BLaER1 (cell line): ENCODE results near the gene CIAO2A.

ENCODE experiments used
- H3K27ac ChIP-seq: shearing (Covaris generic); formaldehyde crosslinking; 2 replicates; pipeline ENCODE4 v1.8.1; 2022
- H3K27me3 ChIP-seq: shearing (Covaris generic); formaldehyde crosslinking; 2 replicates; pipeline ENCODE4 v1.8.1; 2022
- H3K36me3 ChIP-seq: shearing (Covaris generic); formaldehyde crosslinking; 2 replicates; pipeline ENCODE4 v1.8.1; 2022
- H3K4me1 ChIP-seq: shearing (Covaris generic); formaldehyde crosslinking; 2 replicates; pipeline ENCODE4 v1.8.1; 2022
- H3K4me2 ChIP-seq: shearing (Covaris generic); formaldehyde crosslinking; 2 replicates; pipeline ENCODE4 v1.8.1; 2022
- H3K4me3 ChIP-seq: shearing (Covaris generic); formaldehyde crosslinking; 2 replicates; pipeline ENCODE4 v1.8.1; 2022
- H3K9ac ChIP-seq: shearing (Covaris generic); formaldehyde crosslinking; 2 replicates; pipeline ENCODE4 v1.8.1; 2022
- H3K9me3 ChIP-seq: shearing (Covaris generic); formaldehyde crosslinking; 2 replicates; pipeline ENCODE4 v1.8.1; 2022
- H4K20me1 ChIP-seq: shearing (Covaris generic); formaldehyde crosslinking; 2 replicates; pipeline ENCODE4 v1.8.1; 2022
- Cebpa-rat ChIP-seq: shearing (Covaris generic); IDR thresholded peaks from 2 replicates; pipeline ENCODE4 v1.8.1; 2022

Gene CIAO2A

GRCh38 chr15:64045774-64046420 is 47.7 kb downstream of the CIAO2A start:
- no peak for TF ChIP-seq Cebpa-rat
- Histone ChIP-seq H3K9me3 (no peaks in the 10 kb centered on the region), H3K27ac (no peak overlapping the region), H3K4me3 (peak overlapping the region; percentile 68), H3K4me1 (peaks cover 25% of the 10 kb centered on the region), H3K36me3 (no peaks in the 10 kb centered on the region), H3K27me3 (peaks cover 31% of the 10 kb centered on the region), H3K4me2 (peak overlapping the region; percentile 81), H3K9ac (peak overlapping the region; percentile 49; the same call in 1 of the 2 replicates), H4K20me1 (no peaks in the 10 kb centered on the region)

- Histone ChIP-seq H3K4me1 (peaks cover 17% of the 10 kb centered on the region), H3K4me2 (peak overlapping the region; percentile 12; the same call in 1 of the 2 replicates), H3K36me3 (no peaks in the 10 kb centered on the region), H3K9me3 (no peaks in the 10 kb centered on the region), H4K20me1 (no peaks in the 10 kb centered on the region), H3K27me3 (peaks cover 31% of the 10 kb centered on the region), H3K4me3 (no peak overlapping the region), H3K9ac (no peak overlapping the region), H3K27ac (no peak overlapping the region)
- TF ChIP-seq Cebpa-rat, result no peak
Measured at GRCh38 chr15:64045101-64045435, 48.6 kb downstream of the CIAO2A start.

GRCh38 chr15:64044300-64045100 is 49.1 kb downstream of the CIAO2A start:
- Histone ChIP-seq H3K36me3 (no peaks in the 10 kb centered on the region), H3K27ac (no peak overlapping the region), H3K4me3 (no peak overlapping the region), H3K27me3 (peaks cover 31% of the 10 kb centered on the region), H3K4me2 (peak overlapping the region; percentile 12; the same call in 1 of the 2 replicates), H3K4me1 (peaks cover 13% of the 10 kb centered on the region), H4K20me1 (no peaks in the 10 kb centered on the region), H3K9ac (no peak overlapping the region), H3K9me3 (no peaks in the 10 kb centered on the region)
- no peak for TF ChIP-seq Cebpa-rat

GRCh38 chr15:64038878-64039610 is 54.6 kb downstream of the CIAO2A start:
- TF ChIP-seq Cebpa-rat, result no peak

GRCh38 chr15:64037966-64038365 is 55.7 kb downstream of the CIAO2A start:
- TF ChIP-seq Cebpa-rat, result no peak
- Histone ChIP-seq H3K4me1 (peaks cover under 1% of the 10 kb centered on the region), H3K36me3 (no peaks in the 10 kb centered on the region)

More at GRCh38 chr15:64038878-64039610, 54.6 kb downstream of the CIAO2A start:
- no peak overlapping the region for H3K9ac ChIP-seq
- H4K20me1 ChIP-seq, result no peaks in the 10 kb centered on the region
- H3K27me3 ChIP-seq, result no peaks in the 10 kb centered on the region
- H3K4me1 ChIP-seq, result no peaks in the 10 kb centered on the region; the same call in 1 of the 2 replicates
- H3K36me3 ChIP-seq, result no peaks in the 10 kb centered on the region
- H3K27ac ChIP-seq, result no peak overlapping the region
- H3K9me3 ChIP-seq, result no peaks in the 10 kb centered on the region
- no peak overlapping the region for H3K4me2 ChIP-seq
- no peak overlapping the region for H3K4me3 ChIP-seq

GRCh38 chr15:64037116-64037515 is 56.5 kb downstream of the CIAO2A start:
- H3K27me3 ChIP-seq, result no peaks in the 10 kb centered on the region
- H3K4me2 ChIP-seq, result no peak overlapping the region
- H4K20me1 ChIP-seq, result no peaks in the 10 kb centered on the region
- no peak for TF ChIP-seq Cebpa-rat
- no peak overlapping the region for H3K4me3 ChIP-seq
- no peaks in the 10 kb centered on the region for H3K9me3 ChIP-seq
- no peak overlapping the region for H3K9ac ChIP-seq
- H3K36me3 ChIP-seq, result no peaks in the 10 kb centered on the region
- peaks cover 9% of the 10 kb centered on the region for H3K4me1 ChIP-seq
- no peak overlapping the region for H3K27ac ChIP-seq

More at GRCh38 chr15:64037966-64038365, 55.7 kb downstream of the CIAO2A start:
- Histone ChIP-seq H3K4me3 (no peak overlapping the region), H3K9me3 (no peaks in the 10 kb centered on the region), H3K9ac (no peak overlapping the region), H3K4me2 (no peak overlapping the region), H3K27ac (no peak overlapping the region), H3K27me3 (no peaks in the 10 kb centered on the region), H4K20me1 (no peaks in the 10 kb centered on the region)

- Histone ChIP-seq H3K27ac (no peak overlapping the region), H3K27me3 (no peaks in the 10 kb centered on the region), H4K20me1 (no peaks in the 10 kb centered on the region), H3K9me3 (no peaks in the 10 kb centered on the region), H3K4me3 (no peak overlapping the region), H3K9ac (no peak overlapping the region), H3K4me1 (peaks cover 10% of the 10 kb centered on the region), H3K36me3 (no peaks in the 10 kb centered on the region), H3K4me2 (no peak overlapping the region)
- no peak for TF ChIP-seq Cebpa-rat
Measured at GRCh38 chr15:64035525-64035924, 58.1 kb downstream of the CIAO2A start.

GRCh38 chr15:64034519-64034918 is 59.1 kb downstream of the CIAO2A start:
- no peak overlapping the region for H3K9ac ChIP-seq
- H4K20me1 ChIP-seq, result no peaks in the 10 kb centered on the region
- no peak overlapping the region for H3K27ac ChIP-seq
- H3K4me3 ChIP-seq, result no peak overlapping the region
- H3K27me3 ChIP-seq, result no peaks in the 10 kb centered on the region
- no peak for TF ChIP-seq Cebpa-rat
- no peak overlapping the region for H3K4me2 ChIP-seq
- H3K4me1 ChIP-seq, result peaks cover 10% of the 10 kb centered on the region
- H3K9me3 ChIP-seq, result no peaks in the 10 kb centered on the region
- no peaks in the 10 kb centered on the region for H3K36me3 ChIP-seq

GRCh38 chr15:64032329-64032728 is 61.3 kb downstream of the CIAO2A start:
- Histone ChIP-seq H3K27ac (no peak overlapping the region), H3K4me1 (peaks cover 10% of the 10 kb centered on the region), H3K9me3 (no peaks in the 10 kb centered on the region), H3K9ac (no peak overlapping the region), H3K36me3 (no peaks in the 10 kb centered on the region), H4K20me1 (no peaks in the 10 kb centered on the region), H3K27me3 (no peaks in the 10 kb centered on the region), H3K4me3 (no peak overlapping the region), H3K4me2 (peak overlapping the region; percentile 22; the same call in 1 of the 2 replicates)
- no peak for TF ChIP-seq Cebpa-rat

- no peak overlapping the region for H3K9ac ChIP-seq
- H3K4me1 ChIP-seq, result peaks cover 10% of the 10 kb centered on the region
- H3K9me3 ChIP-seq, result no peaks in the 10 kb centered on the region
- H3K4me3 ChIP-seq, result no peak overlapping the region
- no peak for TF ChIP-seq Cebpa-rat
- H3K27ac ChIP-seq, result no peak overlapping the region
- H4K20me1 ChIP-seq, result no peaks in the 10 kb centered on the region
- no peak overlapping the region for H3K4me2 ChIP-seq
- no peaks in the 10 kb centered on the region for H3K36me3 ChIP-seq
- no peaks in the 10 kb centered on the region for H3K27me3 ChIP-seq
Measured at GRCh38 chr15:64030123-64030522, 63.5 kb downstream of the CIAO2A start.
